ENCODE results near the gene ZNF32.

ZNF32 gene, protein sequence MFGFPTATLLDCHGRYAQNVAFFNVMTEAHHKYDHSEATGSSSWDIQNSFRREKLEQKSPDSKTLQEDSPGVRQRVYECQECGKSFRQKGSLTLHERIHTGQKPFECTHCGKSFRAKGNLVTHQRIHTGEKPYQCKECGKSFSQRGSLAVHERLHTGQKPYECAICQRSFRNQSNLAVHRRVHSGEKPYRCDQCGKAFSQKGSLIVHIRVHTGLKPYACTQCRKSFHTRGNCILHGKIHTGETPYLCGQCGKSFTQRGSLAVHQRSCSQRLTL

DNA sequence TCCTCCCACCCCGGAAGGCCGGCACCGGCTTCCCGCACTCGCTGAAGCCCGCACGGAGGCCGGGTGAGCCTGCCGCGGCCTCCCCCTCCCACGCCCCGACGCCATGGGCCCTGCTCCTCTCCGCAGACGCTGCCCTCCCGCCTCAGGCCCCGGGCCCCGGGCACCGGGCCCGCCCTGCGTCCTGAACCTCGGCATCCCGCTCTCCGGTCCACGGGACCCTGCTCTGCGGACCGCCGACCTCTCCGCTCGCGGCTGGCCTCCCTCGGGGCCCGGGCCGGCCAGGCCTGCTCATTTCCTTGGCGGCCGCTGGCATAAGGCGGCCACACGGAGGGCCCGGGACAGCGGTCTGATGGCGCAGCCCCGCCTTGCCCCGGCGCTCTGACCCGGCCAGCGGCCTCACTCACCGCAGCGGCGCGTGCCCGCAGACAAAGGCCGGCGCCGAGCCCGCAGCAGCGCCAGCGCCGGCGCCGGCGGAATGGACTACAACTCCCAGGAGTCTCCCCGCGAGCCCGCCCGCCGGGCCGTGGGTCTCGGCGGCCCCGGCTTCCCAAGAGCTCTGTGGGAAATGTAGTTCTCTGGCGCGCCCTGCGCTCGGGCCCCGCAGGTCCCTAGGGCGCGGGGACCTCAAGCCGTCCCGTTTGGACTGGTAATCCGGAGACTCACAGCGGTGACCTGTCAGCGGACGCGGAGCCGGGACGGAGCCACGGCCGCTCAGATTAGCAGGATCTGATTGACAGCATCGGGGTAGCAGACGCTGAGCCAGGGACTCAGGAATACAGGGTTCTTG lies at the start of gene ZNF32:
Gene ZNF32, minus strand, starts transcription at position 484 of the 787 bp plus-strand sequence. CDS start 2,748 bp downstream, outside the sequence.
- DNase-seq, result peak; percentile 90

DNA sequence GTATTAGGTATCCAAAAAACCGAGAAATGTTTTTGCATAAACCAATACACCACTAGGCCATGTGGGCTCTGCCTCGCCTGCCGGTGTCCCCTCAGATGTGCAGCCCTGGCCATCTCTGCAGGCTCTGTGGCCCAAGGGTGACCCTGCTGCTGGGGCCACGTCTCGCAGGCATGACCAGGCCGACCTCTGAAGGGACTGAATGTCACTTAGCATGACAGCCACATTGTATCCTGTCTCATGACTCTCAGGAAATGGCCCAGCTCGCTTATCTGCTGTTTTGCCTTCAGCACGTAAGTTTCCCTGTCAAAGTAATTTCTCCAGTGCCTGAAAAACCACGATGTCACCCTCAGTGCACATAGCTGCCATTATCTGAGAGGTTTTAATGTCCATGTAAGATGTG lies 49.5 kb upstream of the ZNF32 start:
- peak; percentile 32 for DNase-seq

DNA sequence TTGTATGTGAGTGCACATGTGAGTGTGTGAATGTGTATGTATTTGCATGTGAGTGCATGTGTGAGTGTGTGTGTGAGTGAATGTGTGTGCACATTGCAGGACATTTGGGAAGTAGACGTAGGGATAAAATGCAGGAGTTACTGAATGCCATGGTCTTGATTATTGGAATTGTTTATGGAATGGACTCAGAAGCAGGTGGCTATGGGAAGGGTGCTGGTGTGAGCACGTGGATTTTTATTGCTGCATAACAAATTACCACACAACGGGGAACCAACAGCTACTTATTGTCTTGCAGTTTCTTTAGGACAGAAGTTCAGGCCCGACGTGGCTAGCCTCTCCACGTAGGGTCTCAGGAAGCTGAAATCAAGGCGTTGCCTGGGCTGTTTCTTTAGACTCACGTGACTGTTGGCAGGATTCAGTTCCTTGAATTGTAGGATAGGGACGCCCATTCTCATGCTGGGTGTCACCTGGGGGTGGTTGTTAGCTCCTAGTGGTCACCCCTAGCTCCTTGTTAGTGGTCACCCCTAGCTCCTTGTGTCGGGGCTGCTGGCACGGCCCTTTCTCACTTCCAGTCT lies 48.3 kb upstream of the ZNF32 start:
- no peak for DNase-seq

DNA sequence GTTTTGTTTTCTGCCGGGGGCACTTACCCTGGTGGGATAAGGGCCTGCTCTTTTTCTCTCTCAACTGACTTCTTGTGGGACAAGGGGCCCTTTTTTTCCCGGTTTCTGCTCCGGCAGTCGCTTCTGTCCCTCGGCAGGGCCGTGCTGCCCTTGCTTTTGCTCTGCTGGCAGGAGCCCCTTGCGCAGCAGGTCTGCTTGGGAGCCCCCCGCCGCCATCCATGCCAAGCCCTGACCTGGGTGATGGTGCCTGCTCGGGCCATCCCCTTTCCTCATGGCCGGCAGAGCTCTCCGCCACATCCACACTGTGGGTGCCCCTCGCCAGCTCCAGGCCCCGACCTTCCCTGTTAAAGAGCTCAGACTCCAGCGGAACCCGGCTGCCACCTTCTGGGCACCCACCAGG lies 47.0 kb upstream of the ZNF32 start:
- DNase-seq, result no peak

DNA sequence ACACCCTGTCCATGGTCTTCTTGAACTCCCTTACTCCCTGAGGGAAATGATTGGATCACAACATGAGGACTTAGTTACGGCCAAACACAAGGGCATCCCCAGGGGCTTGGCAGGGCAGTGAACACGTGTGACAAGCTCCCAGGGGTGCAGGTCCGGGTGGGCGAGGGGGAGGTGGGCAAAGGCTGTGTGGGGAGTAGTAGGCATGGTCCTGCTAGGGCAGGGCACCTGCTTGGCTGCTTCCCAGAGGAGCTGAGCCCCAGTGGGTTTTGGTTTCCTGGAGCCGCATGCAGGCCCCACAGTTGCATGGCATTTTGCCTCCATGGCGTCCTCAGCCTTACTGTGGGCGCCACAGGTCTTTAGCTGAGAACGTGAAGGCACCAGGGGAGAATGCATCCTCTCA lies 46.6 kb upstream of the ZNF32 start:
- no peak for DNase-seq

DNA sequence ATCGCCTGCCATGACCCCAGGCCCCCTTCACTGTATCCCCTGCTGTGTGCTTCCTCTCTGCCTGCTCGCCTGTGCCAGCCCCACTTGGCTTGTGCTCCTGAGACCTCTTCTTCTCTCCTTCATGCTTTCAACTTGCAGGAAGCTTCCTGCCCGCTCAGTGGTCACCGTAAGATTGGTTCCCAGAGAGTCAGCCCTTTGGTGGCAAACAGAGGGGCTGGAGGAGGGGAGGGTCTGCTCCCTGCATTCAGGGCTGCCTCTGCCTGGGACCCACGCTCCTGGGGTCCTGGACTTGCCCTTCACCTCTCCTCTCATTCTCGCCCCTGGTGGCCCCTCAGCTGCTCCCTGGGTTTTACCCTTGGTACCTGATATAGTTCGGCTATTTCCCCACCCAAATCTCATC lies 45.8 kb upstream of the ZNF32 start:
- no peak for DNase-seq

DNA sequence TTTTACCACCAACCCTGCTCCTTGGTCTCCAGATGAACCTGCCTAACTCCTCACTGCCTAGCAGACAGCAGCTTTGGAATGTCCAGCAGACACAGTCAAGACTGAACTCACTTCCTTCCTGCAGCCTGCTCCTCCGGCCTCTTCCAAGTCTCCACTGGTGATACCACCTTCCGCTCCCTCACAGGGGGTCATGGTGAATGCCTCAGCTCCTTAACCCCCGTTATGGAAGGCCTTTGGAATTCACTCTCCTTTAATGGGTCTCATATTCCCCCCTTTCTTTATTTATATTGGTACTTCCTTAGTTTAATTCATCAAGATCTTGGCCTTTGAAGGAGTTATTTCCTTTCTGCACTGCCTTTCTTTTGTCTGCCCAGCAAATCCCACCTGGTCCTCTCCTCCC lies 44.9 kb upstream of the ZNF32 start:
- DNase-seq, result no peak

DNA sequence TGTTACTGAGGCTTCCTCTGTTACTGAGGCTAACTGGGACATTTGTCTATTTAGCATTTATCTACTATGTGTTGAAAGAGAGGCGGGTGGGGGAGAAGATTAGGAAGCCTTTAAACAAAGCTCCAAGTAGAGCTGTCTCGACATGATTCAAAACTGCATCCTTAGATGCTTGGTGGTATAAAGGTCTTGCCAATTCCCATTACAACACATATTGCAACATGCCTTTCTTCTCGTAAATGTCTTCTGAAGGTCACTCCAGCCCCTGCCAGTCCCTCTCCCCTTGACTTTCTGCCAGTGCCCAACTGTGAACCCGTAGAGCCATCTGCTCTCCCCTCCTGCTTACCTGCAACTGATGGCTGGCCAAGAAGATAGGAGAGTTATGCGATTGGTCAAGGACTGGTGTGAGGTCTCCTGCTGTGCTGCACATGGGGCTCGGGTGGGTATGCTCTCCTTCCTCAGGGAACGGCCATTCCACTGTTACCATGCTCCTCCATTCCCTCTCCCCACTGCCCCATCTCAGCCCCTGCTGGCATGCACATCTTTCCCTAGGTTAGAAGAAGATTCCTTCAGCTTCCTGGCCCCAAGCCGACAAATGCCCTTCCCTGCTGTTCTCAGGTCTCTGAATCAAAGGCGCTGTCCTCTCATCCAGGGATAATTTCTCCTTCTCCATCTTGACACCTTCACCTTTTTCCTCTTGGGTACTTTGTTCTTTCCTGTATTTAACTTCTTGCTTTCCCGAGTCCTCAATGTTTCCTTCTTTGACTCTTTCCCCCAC lies 43.6 kb upstream of the ZNF32 start:
- DNase-seq, result no peak

DNA sequence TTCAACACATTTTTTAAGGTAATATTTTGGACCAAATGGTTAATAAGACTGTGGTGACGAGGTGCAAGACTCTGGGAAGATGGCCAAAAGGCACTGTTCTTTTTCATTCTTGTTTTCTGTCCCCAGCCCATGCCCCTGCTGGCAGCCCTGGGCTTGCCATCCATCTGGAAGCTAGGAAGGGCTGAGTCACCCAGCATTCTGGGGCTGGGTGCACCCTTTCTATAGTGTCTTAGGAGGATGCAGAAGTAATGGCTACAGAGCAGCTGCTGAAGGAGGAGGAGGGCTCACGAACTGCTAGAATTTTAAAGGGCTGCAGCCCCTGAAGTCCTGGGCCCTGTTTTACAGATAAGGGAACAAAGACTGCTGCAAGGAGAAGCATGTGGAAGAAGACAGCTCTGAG lies 42.8 kb upstream of the ZNF32 start:
- DNase-seq, result no peak

DNA sequence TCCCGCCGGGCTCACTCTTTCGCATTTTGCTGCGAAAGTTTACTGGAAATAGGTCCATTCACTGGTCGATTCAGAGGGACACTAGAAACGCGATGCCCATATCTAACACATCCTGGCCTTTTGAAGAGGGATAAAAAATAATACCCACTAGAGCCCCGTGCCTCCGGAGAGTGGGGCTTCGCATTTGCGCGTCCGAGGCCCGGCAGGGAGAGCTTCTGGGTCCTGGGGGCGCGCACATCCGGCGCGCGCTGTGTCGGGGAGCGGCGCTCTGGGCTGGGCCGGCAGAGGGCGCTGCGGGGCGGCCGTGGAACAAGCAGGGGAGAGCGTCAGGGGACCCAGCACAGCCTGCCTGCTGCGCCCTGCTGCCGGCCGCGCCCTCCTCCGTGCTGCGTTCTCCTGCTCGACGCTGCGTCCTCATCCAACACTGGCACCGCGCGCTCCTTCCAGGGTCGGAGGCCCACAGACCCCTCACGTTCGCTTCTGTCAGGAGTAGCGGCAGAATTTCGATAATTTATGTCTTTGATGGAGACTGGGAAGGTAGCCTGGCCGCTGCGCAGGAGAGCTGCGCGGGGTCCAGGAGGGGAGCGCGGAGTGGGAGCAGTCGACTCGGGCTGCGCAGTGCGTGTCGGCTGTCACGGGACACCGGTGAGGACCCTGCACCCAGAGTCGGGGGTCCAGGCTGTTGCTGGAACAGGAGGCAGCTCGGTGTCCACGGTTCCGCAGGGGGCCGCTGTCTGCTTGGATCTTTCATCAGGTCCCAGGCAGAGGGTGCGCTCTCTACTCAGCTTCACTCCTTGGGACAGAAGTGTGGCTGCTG lies 41.5 kb upstream of the ZNF32 start:
- peak; percentile 88 for DNase-seq

DNA sequence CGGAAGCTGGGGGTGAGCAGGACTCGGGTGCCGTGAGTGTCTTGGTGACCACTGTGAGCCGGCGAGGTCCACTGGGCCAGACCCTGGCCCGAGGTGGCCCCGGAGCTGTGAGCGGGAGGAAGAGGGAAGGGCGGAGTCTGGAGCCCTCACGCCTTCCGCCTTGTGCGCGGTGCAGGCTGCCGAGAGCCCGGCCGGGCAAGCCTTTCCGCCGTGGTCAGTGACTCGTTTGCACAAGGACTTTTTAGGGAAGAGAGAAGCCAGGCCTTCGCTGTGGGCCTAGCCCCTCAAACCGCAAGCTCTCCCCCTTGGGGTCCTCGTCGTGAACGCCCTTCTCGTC lies 40.9 kb upstream of the ZNF32 start:
- peak; percentile 69 for DNase-seq

DNA sequence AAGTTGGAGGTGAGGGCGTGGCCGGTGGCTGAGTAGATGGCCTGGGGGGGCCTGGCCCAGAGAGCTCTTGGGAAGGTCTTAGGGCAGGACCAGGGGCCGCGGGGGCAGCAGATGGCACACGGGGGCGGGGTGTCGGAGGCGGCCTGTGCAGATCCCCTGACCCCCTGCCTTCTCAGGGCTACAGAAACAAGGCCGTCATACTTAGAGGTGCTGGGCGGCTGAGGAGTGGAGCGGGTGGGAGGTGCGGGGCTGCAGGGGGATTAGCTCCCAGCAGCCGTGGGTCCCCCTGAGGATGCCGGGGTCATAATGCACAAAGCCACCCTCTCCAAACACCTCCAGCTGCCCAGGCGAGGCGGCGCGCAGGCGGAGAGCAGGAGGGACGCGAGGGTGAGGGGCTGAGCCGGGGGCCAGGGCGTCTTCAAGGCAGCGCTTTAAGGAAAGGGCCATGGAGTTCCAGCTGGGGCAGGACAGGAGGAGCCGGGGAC lies 40.4 kb upstream of the ZNF32 start:
- DNase-seq, result no peak

DNA sequence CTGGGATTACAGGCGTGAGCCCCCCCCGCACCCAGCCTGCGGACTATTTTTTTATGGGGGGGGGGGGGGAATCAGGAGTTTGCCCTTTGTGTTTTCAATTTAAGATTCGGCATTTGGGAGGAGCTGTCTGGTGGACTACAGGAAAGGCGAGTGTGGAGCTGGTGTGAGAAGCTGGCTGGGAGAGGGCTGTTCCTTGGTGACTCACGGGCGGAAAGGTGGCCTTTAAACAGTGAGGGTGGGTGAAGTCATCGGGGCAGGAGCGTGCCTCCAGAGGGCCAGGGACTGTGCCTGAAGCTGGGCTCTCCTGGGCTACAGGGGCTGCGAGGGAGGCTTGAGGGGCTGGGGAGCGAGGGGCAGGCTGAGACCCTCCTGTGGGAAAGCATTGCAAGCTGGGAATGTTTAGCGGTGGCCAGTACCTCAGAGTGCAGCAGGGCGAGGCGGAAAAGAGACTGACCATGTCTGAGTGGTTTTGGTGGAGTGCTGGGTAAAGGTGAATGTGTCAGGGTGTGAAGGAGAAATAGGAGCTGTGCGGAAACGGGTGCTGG lies 39.7 kb upstream of the ZNF32 start:
- peak; percentile 66 for DNase-seq

DNA sequence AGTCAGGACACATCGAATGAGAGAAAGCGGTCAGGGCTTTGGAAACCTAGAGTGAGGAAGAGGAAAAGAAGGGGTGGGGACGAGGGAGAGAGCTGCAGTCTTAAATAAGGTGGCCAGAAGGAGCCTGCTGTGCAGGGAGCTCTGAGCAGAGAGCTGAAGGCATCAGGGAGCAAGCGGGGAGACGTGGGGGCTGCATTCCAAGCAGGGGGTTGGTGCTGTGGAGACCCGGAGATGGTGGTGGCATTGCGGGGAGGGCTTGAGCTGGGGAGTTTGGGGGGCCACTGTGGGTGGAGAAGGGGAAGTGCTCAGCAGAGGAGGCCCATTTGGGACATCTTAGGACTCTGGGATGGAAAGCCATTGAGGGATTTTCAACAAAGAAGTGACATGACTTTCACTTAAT lies 38.7 kb upstream of the ZNF32 start:
- no peak for DNase-seq

DNA sequence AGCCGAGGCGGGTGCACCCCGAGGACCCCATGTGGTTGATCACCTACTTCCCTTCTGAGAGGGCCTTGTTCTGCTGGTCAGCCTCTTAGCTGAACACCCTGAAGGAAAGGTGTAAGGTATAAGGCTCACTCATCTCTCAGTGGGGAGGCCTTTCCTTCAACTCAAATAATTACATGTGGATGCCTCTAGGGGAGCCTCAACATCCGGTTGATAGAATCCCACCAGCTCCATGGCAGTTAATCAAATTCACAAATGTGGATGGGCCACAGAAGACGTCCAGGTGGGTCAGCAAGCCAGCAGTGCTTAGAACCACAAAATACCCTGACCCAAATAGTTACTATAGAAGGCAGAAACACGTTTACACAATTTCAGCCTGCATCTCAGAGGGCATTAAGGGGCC lies 37.7 kb upstream of the ZNF32 start:
- no peak for DNase-seq

DNA sequence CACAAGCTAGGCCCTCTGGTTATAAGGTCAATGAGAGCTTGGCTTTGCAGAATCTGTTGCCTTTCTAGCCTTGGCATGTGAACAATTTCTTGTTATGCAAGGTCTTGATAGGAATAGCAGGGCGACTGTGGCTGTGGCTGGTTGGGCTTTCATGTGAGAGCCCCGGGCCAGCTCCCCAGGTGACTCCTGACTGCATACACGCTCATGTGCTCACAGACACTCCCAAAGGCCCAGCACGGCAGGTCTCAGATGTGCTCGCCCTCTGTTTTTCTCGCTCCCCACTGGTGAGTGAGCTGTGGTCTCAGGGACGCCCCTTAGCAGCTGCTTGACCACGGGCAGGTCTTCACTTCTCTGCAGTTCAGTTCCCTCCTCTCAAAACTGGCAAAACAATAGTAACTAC lies 37.1 kb upstream of the ZNF32 start:
- DNase-seq, result no peak

DNA sequence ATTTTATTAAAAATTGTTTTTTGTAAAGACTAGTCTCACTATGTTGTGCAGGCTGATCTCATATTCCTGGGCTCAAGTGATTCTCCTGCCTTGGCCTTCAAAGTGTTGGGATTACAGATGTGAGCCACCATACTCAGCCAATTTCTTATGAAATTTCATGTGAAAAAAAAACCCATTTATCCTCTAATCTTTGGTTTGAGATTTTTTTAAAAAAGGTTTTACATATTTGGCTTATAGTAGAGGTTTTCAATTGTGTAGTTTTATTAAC lies 35.5 kb upstream of the ZNF32 start:
- DNase-seq, result no peak

DNA sequence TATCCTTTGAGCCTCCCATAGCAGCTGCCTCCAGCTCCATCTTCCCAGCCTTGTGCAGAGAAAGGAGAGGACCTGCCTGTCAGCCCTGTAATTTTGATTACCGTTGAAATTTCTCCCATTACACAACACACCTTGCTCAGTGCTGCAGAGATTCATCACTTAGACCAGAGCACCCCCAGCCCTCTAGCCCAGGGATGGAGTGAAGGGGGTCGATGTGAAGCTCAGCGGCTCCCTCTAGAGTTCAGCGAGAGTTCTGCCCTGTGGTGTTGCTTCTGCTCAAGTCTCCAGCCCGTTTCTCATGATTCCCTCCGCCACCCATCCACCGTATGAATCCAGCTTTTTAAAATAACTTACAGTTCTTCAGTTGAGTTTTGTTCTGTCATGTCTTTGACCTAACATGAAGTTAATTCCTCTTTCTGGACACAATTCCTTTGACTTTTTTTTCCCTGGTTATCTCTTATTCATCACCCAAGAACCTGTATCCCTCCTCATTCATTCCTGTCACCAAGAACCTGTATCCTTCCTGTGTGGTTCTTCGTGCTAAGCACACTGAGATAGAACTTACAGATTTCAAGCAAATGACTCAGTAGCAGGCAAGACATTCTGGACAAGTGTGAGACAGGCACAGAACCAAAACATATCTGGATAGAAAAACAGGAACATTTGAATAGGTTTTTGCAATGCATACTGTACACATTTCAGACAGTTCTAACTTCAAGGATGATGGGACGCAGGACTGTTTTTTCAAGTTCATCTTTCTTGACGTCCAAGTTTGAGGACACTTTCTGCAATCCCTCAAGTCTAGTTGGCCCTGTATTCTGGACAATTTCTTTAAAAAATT lies 35.0 kb upstream of the ZNF32 start:
- DNase-seq, result no peak

DNA sequence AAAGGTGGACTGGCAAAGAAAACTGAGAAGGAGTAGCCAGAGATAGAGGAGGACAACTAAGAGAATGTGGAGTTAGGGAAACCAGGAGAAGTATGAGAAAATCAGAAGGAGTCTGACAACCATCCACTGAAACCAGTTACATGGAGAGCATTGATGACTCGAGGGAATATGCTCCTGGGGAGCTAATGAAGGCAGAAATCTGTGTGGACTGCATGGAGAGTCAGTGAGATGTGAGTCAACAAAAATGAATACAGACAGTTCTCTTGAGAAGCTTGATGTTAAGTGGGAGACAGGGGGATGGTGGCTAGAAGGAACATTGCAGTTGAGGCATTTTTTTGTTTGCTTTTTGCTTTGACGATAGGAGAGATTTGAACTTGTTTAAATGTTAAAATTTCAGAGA lies 34.3 kb upstream of the ZNF32 start:
- DNase-seq, result no peak

DNA sequence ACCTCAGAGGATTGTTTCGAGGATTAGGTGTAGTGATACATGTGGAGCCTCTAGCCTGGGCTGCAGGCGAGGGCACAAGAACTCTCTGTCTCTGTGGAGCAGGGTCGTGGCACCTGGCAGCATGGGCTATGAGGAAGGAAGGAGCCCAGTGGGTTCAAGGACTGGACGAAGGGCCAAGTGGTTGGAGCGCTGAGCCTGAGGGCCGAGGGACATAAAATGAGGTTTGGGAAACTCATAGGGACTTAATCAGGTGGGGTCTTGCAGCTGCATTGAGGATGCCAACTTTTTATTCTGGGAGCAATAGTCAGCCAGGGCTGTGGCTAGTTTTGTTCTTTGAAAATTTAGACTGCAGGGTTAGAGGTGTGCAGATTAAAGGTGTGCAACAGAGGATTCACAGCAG lies 33.0 kb upstream of the ZNF32 start:
- no peak for DNase-seq

DNA sequence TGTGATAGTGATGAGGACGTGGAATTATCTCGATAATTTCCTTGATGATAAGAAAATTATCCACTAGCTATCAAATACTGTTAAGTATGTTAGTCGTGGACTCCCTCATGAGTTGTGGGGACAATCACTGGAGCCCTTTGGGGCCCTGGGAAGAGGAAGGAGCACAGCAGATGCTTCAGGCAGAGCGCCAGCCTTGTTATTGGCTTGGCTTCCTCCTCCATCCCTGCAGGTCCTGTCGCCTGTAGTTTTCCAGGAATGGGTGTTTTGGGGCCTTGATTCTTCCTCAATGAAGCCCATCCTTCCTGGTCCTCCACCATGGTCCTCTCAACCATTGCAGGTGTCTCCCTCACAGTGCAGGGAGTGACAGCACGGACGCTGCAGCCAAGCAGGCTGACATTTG lies 32.5 kb upstream of the ZNF32 start:
- no peak for DNase-seq

DNA sequence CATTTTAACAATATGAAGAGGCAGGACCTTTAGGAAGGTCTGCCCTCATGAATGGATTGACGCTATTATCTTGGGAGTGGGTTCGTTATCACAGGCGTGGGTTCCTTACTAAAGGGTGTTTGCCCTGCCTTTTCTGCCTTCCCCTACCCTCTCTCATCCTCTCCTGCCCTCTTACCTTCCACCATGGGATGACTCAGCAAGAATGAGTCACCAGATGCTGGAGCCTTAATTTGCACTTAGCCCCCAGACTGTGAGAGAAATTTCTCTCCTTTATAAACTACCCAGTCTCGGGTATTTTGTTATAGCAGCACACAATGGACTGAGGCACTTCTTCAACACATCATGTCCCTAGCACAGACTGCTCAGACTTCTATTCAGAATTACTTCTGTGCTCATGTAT lies 31.4 kb upstream of the ZNF32 start:
- DNase-seq, result no peak
